HepG2 (cell line): ENCODE data around the gene C1orf159. TPM values are rescaled to one million over a fixed set of nuclear protein-coding genes. Genes with fewer than 3 reads are reported as not detected.
A peak's percentile ranks its signal among the peaks of the same experiment; 100 is the strongest.

Experiments used
- ARNTL ChIP-seq: sonication (generic); formaldehyde crosslinking; IDR thresholded peaks from 2 replicates; pipeline ENCODE4 v1.4.0; 2020; ENCODE audit warnings: mild to moderate bottlenecking, missing genetic modification reagents
- CBX1 ChIP-seq: IDR thresholded peaks from one replicate; pipeline ENCODE4 v1.6.1; 2016; ENCODE audit warnings: antibody characterized with exemption, low read depth
- CCAR2 ChIP-seq: fragments of 200-400 bp; formaldehyde crosslinking; optimal IDR thresholded peaks from 2 replicates; pipeline ENCODE3; 2018; ENCODE audit warnings: low read depth, mild to moderate bottlenecking, low read length, moderate library complexity
- CENPX ChIP-seq: sonication (generic); formaldehyde crosslinking; IDR thresholded peaks from 2 replicates; pipeline ENCODE4 v1.9.0; 2021; ENCODE audit warnings: mild to moderate bottlenecking, missing genetic modification reagents, moderate library complexity
- DMAP1 ChIP-seq: IDR thresholded peaks from 2 replicates; pipeline ENCODE4 v1.6.1; 2016
- HOXA3 ChIP-seq: sonication (generic); formaldehyde crosslinking; IDR thresholded peaks from 2 replicates; pipeline ENCODE4 v1.5.0; 2020; ENCODE audit warnings: missing genetic modification reagents
- JUNB ChIP-seq: sonication (generic); formaldehyde crosslinking; IDR thresholded peaks from 2 replicates; pipeline ENCODE4 v1.8.0; 2022; ENCODE audit warnings: missing genetic modification reagents, mild to moderate bottlenecking, borderline replicate concordance
- KDM4B ChIP-seq: sonication (generic); formaldehyde crosslinking; IDR thresholded peaks from 2 replicates; pipeline ENCODE4 v1.4.0; 2020; ENCODE audit warnings: missing genetic modification reagents
- MATR3 ChIP-seq: sonication (generic); formaldehyde crosslinking; IDR thresholded peaks from 2 replicates; pipeline ENCODE4 v1.4.0; 2020; ENCODE audit warnings: missing genetic modification reagents
- MLLT10 ChIP-seq: sonication (generic); formaldehyde crosslinking; IDR thresholded peaks from 2 replicates; pipeline ENCODE4 v1.4.0; 2020; ENCODE audit warnings: missing genetic modification reagents
- NBN ChIP-seq: fragments of 450-650 bp; conservative IDR thresholded peaks from 2 replicates; pipeline ENCODE4 v1.6.1; 2017
- SIX1 ChIP-seq: sonication (generic); formaldehyde crosslinking; IDR thresholded peaks from 2 replicates; pipeline ENCODE4 v1.4.0; 2020; ENCODE audit warnings: missing genetic modification reagents, borderline replicate concordance
- SKI ChIP-seq: fragments of 450-650 bp; IDR thresholded peaks from one replicate; pipeline ENCODE4 v1.6.1; 2018; ENCODE audit warnings: mild to moderate bottlenecking; ENCODE audit not compliant: partially characterized antibody
- TCF7L2 ChIP-seq: IDR thresholded peaks from 2 replicates; pipeline ENCODE4 v1.6.1; 2011; ENCODE audit warnings: mild to moderate bottlenecking, low read depth, low read length, moderate library complexity
- ZFP37 ChIP-seq: sonication (generic); formaldehyde crosslinking; IDR thresholded peaks from 2 replicates; pipeline ENCODE4 v1.4.0; 2020; ENCODE audit warnings: missing genetic modification reagents, borderline replicate concordance
- ZFP62 ChIP-seq: sonication (generic); formaldehyde crosslinking; IDR thresholded peaks from 2 replicates; pipeline ENCODE4 v1.4.0; 2020; ENCODE audit warnings: missing genetic modification reagents
- ZNF296 ChIP-seq: sonication (generic); formaldehyde crosslinking; conservative IDR thresholded peaks from 2 replicates; pipeline ENCODE4 v1.5.0; 2020; ENCODE audit warnings: mild to moderate bottlenecking, missing genetic modification reagents
- ZNF746 ChIP-seq: sonication (generic); formaldehyde crosslinking; IDR thresholded peaks from 2 replicates; pipeline ENCODE4 v1.8.0; 2022; ENCODE audit warnings: mild to moderate bottlenecking, missing genetic modification reagents
- ZSCAN29 ChIP-seq: sonication (generic); formaldehyde crosslinking; conservative IDR thresholded peaks from 2 replicates; pipeline ENCODE4 v1.4.0; 2020; ENCODE audit warnings: mild to moderate bottlenecking, missing genetic modification reagents
- ZZZ3 ChIP-seq: sonication (generic); formaldehyde crosslinking; IDR thresholded peaks from 2 replicates; pipeline ENCODE4 v1.4.0; 2020; ENCODE audit warnings: missing genetic modification reagents, mild to moderate bottlenecking, borderline replicate concordance
- polyA plus RNA-seq, 8 experiments: library from polyadenylated mRNA; depleted of rRNA in 3 of 8; stranded (reverse) in 7 of 8; unstranded in 1 of 8; fragments of >200 nt; fragmentation: Illumina TruSeq in 4 of 8; extraction: Trizol in 4 of 8; gene quantifications; 2 replicates each; pipeline versions ENCODE4 v1.2.1 to v1.2.3, GENCODE V29; 2011 to 2016; ENCODE audit warnings: low read depth in 4 of 8, missing spikeins in 1 of 8, mixed read lengths in 1 of 8; ENCODE audit not compliant: insufficient read depth in 1 of 8
- total RNA-seq, 5 experiments: library from RNA; depleted of rRNA; stranded (reverse); fragments of >200 nt; fragmentation: Illumina TruSeq; extraction: Trizol; gene quantifications; 2 replicates each; pipeline ENCODE4 v1.2.3, GENCODE V29; 2016; ENCODE audit warnings: low read depth in 1 of 5
- TF ChIP-seq, protein P1 (sequence below): sonication (generic); formaldehyde crosslinking; IDR thresholded peaks from 2 replicates; pipeline ENCODE4 v1.4.0; 2020; ENCODE audit warnings: missing genetic modification reagents
- TF ChIP-seq, protein P2 (sequence below): sonication (generic); formaldehyde crosslinking; IDR thresholded peaks from 2 replicates; pipeline ENCODE4 v1.4.0; 2020; ENCODE audit warnings: missing genetic modification reagents; ENCODE audit errors: not compliant biosample characterization

Gene C1orf159
- total and polyA plus RNA-seq, 2 of the 13 experiments (the other 11 are each of a cell fraction or from before 2014, with no cell fraction given), result 3.8 to 6.7 TPM

DNA sequence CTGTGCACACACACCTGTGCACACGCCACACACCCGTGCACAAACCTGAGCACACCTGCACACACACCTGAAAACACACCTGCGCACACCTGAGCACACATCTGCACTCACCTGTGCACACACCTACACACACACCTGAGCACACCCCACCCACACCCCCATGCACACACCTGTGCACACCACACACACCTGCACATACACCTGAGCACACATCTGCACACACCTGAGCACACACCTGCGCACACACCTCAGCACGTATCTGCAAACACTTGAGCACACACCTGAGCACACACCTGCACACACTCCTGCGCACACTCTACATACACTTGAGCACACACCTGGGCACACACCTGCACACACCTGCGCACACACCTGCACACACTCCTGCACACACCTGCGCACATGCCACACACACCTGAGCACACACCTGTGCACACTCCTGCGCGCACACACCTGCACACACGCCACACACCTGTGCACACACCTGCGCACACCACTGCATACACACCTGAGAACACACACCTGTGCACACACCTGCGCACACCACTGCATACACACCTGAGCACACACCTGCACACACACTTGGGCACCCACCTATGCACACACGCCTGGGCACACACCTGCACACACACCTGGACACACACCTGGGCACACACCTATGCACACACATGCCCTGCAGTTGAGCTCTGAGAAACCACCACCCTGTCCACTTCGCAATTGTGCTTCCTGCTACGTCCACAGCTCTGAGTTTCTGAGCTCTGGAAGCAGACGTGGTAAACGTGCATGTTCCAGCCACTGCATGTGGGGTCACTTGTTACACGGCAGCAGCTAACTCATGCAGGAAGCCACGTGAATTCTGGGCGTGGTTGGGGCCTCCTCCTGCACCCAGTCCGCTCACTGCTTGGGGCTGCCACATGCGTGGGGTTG is 8.0 kb upstream of the C1orf159 start (continued):
- TF ChIP-seq CBX1, result peak; percentile 67
- TF ChIP-seq ZNF296 (CRISPR knock-in tag), result 0 out of 2 replicates have a peak, but pooled peaks have one; percentile 55
- no peak for TF ChIP-seq NBN
- no peak for TF ChIP-seq SKI
- 0 out of 2 replicates have a peak, but pooled peaks have one; percentile 2 for TF ChIP-seq ZSCAN29 (CRISPR knock-in tag)
- TF ChIP-seq SIX1 (CRISPR knock-in tag), result no peak
- TF ChIP-seq HOXA3 (CRISPR knock-in tag), result peak; percentile 2; the same call in 1 of the 2 replicates
- TF ChIP-seq, protein P1, sequence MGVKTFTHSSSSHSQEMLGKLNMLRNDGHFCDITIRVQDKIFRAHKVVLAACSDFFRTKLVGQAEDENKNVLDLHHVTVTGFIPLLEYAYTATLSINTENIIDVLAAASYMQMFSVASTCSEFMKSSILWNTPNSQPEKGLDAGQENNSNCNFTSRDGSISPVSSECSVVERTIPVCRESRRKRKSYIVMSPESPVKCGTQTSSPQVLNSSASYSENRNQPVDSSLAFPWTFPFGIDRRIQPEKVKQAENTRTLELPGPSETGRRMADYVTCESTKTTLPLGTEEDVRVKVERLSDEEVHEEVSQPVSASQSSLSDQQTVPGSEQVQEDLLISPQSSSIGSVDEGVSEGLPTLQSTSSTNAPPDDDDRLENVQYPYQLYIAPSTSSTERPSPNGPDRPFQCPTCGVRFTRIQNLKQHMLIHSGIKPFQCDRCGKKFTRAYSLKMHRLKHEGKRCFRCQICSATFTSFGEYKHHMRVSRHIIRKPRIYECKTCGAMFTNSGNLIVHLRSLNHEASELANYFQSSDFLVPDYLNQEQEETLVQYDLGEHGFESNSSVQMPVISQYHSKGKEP (CRISPR knock-in tag), result no peak
- no peak for TF ChIP-seq MATR3 (CRISPR knock-in tag)
- TF ChIP-seq CCAR2, result no peak
- TF ChIP-seq JUNB (CRISPR knock-in tag), result 0 out of 2 replicates have a peak, but pooled peaks have one; percentile 8
- TF ChIP-seq, protein P2, sequence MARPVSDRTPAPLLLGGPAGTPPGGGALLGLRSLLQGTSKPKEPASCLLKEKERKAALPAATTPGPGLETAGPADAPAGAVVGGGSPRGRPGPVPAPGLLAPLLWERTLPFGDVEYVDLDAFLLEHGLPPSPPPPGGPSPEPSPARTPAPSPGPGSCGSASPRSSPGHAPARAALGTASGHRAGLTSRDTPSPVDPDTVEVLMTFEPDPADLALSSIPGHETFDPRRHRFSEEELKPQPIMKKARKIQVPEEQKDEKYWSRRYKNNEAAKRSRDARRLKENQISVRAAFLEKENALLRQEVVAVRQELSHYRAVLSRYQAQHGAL (CRISPR knock-in tag), result no peak
- TF ChIP-seq KDM4B, result no peak
- TF ChIP-seq DMAP1, result no peak
- no peak for TF ChIP-seq ZNF746 (CRISPR knock-in tag)
- TF ChIP-seq MLLT10 (CRISPR knock-in tag), result no peak
- no peak for TF ChIP-seq ZFP37 (CRISPR knock-in tag)
- TF ChIP-seq CENPX (CRISPR knock-in tag), result no peak
- no peak for TF ChIP-seq ZZZ3 (CRISPR knock-in tag)
- TF ChIP-seq ZFP62 (CRISPR knock-in tag), result no peak
- no peak for TF ChIP-seq TCF7L2
- TF ChIP-seq ARNTL (CRISPR knock-in tag), result peak; percentile 70; the same call in 1 of the 2 replicates
